Measurements from ENCODE around the gene ZNF138.

Gene ZNF138

DNA sequence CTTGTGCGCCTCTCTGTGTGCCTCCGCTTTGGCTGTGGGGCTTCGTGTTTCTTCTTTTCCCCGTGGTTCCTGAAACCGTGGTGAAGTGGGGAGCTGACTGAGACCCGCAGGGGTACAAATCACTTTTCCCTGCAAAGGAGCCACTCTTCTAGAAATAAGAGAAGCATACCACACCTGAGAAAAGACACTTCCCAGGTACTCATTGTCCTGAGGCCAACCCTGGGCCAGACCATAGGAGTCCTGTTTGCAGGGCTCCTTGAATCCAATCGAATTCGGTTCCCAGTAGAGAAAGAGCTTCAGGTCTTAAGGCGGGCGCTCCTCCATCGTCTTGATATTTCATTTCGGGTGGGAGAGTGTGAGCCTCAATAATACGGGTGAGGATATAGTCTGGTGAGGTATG is 76.4 kb downstream of the ZNF138 start:
- no peak overlapping the region for H3K4ac ChIP-seq (ENCODE audit: low read depth in 1 of 2, low read length in 2 of 2)

DNA sequence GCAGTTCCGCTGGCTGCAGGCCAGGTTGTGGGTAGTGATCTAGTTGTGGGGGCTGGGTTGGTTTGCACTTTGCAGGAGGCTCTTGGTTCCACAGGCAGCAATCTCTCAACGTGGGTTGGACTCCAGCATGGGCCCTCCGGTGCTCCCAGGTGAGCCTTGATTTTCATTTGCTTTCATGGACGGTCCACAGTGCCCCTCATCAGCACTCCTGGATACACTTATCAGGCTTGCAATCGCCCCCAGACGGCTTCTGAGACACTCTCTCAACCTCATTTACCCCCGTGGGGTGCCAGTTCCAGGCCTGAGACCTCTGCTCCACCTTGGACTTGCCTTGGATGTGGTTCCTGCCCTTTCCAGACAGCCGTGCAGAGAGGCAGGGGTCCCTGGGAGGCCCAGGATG is 77.5 kb downstream of the ZNF138 start:
- H2BK15ac ChIP-seq (ENCODE audit: low read depth, poor library complexity, severe bottlenecking) = no peak overlapping the region
- H2AFZ ChIP-seq (ENCODE audit: low read depth, low read length) = no peak overlapping the region
- WGBS = 53% methylated on average over 7 of the region's 8 CpGs
- H3K4me1 ChIP-seq (ENCODE audit: control insufficient read depth, insufficient read depth, low read depth, low read length) = no peaks in the 10 kb centered on the region
- H2BK5ac ChIP-seq (ENCODE audit: low read depth, low read length, poor library complexity, severe bottlenecking) = no peak overlapping the region
- no peak overlapping the region for H3K18ac ChIP-seq (ENCODE audit: low read depth in 1 of 2, low read length in 2 of 2)
- no peak overlapping the region for H3K23ac ChIP-seq (ENCODE audit: low read length in 2 of 2)
- no peak overlapping the region for H2BK12ac ChIP-seq (ENCODE audit: low read length in 2 of 2)
- no peak overlapping the region for H3K14ac ChIP-seq (ENCODE audit: low read length in 2 of 2)
- no peak overlapping the region for H4K8ac ChIP-seq (ENCODE audit: low read length)
- H4K91ac ChIP-seq (ENCODE audit: low read length) = no peak overlapping the region
- H3K36me3 ChIP-seq (ENCODE audit: control insufficient read depth in 1 of 2, insufficient read depth in 2 of 2, low read depth in 1 of 2, low read length in 2 of 2) = no peaks in the 10 kb centered on the region
- H3K4me2 ChIP-seq (ENCODE audit: low read length, poor library complexity, severe bottlenecking) = no peak overlapping the region
- H3K79me1 ChIP-seq (replicated peaks; ENCODE audit: low read length, poor library complexity, severe bottlenecking) = no peaks in the 10 kb centered on the region
- peaks cover 0 to 11% of the 10 kb centered on the region in 2 experiments for H3K27me3 ChIP-seq (ENCODE audit: control insufficient read depth in 1 of 2, insufficient read depth in 1 of 2, low read length in 2 of 2)
- no peak overlapping the region for H3K9ac ChIP-seq (ENCODE audit: low read length)
- no peak overlapping the region for H2BK120ac ChIP-seq (ENCODE audit: low read depth, low read length)
- no peak for DNase-seq
- no peak overlapping the region for H3K27ac ChIP-seq (ENCODE audit: low read length, poor library complexity, severe bottlenecking)
- H3K9me3 ChIP-seq (ENCODE audit: control insufficient read depth, low read length) = peaks cover 13% of the 10 kb centered on the region
- no peak overlapping the region for H3K4me3 ChIP-seq (ENCODE audit: insufficient read depth in 1 of 2, low read depth in 1 of 2, low read length in 2 of 2)
- no peak overlapping the region for H3K4ac ChIP-seq (ENCODE audit: low read depth in 1 of 2, low read length in 2 of 2)
- H2AK5ac ChIP-seq (ENCODE audit: low read length, severe bottlenecking) = no peak overlapping the region

More for the DNA sequence above, 76.4 kb downstream of the ZNF138 start:
- Histone ChIP-seq H4K91ac (ENCODE audit: low read length) (no peak overlapping the region), H3K9me3 (ENCODE audit: control insufficient read depth, low read length) (peaks cover 13% of the 10 kb centered on the region), H2BK12ac (ENCODE audit: low read length in 2 of 2) (no peak overlapping the region), H2AFZ (ENCODE audit: low read depth, low read length) (no peak overlapping the region), H3K9ac (ENCODE audit: low read length) (no peak overlapping the region), H3K14ac (ENCODE audit: low read length in 2 of 2) (no peak overlapping the region), H3K27me3 (ENCODE audit: control insufficient read depth in 1 of 2, insufficient read depth in 1 of 2, low read length in 2 of 2) (peaks cover 0 to under 1% of the 10 kb centered on the region in 2 experiments), H2AK5ac (ENCODE audit: low read length, severe bottlenecking) (no peak overlapping the region), H2BK5ac (ENCODE audit: low read depth, low read length, poor library complexity, severe bottlenecking) (no peak overlapping the region), H3K27ac (ENCODE audit: low read length, poor library complexity, severe bottlenecking) (no peak overlapping the region), H3K79me1 (replicated peaks; ENCODE audit: low read length, poor library complexity, severe bottlenecking) (no peaks in the 10 kb centered on the region), H3K23ac (ENCODE audit: low read length in 2 of 2) (no peak overlapping the region), H3K4me2 (ENCODE audit: low read length, poor library complexity, severe bottlenecking) (no peak overlapping the region), H4K8ac (ENCODE audit: low read length) (no peak overlapping the region), H3K18ac (ENCODE audit: low read depth in 1 of 2, low read length in 2 of 2) (no peak overlapping the region), H3K36me3 (ENCODE audit: control insufficient read depth in 1 of 2, insufficient read depth in 2 of 2, low read depth in 1 of 2, low read length in 2 of 2) (no peaks in the 10 kb centered on the region), H3K4me1 (ENCODE audit: control insufficient read depth, insufficient read depth, low read depth, low read length) (no peaks in the 10 kb centered on the region), H2BK15ac (ENCODE audit: low read depth, poor library complexity, severe bottlenecking) (no peak overlapping the region), H2BK120ac (ENCODE audit: low read depth, low read length) (no peak overlapping the region), H3K4me3 (ENCODE audit: insufficient read depth in 1 of 2, low read depth in 1 of 2, low read length in 2 of 2) (no peak overlapping the region)
- no peak for DNase-seq
- WGBS = 91% methylated on average over 11 of the region's 13 CpGs

DNA sequence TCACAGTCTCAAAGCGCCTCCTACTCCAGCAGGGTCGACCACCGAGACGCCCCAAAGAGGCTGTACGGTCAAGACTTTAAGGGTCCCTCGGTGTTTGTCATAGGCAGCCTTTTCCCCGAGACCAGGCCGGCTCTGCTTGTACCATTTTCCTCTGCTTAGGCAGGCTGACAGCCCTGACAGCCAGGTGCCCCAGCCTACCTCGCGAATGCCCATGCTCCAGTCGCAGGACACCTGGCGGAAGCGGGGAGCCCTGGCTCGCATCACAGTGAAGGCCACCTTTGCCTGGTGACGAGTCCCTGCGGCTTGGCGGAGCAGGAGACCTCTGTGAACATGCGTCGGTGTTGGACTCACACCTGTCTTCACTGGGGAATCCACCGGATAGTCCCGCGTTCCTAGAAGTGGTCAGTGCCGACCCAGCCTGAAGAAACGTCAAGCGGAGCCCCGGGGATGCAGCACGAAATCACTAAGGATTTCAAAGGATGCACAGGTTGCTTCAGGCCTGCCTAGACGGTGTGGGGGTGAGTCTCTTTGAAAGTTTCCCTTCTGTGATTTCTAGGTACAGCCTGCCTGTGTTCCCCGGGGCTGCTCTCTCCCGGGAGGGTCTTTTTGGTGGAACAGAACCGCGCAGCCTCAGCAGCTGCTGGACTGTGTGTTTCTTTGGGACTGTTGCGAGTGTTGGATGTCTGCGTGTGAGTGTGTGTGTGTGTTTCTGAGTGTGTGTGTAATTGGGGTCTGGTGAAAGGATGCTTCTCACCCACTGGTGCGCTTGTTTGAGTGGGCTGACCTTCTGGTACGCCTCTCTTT is 78.3 kb downstream of the ZNF138 start:
- Histone ChIP-seq H2AK5ac (ENCODE audit: low read length, severe bottlenecking) (no peak overlapping the region), H2BK5ac (ENCODE audit: low read depth, low read length, poor library complexity, severe bottlenecking) (no peak overlapping the region), H4K91ac (ENCODE audit: low read length) (no peak overlapping the region), H3K23ac (ENCODE audit: low read length in 2 of 2) (no peak overlapping the region), H3K4me1 (ENCODE audit: control insufficient read depth, insufficient read depth, low read depth, low read length) (no peaks in the 10 kb centered on the region), H3K4ac (ENCODE audit: low read depth in 1 of 2, low read length in 2 of 2) (no peak overlapping the region), H2BK15ac (ENCODE audit: low read depth, poor library complexity, severe bottlenecking) (no peak overlapping the region), H2AFZ (ENCODE audit: low read depth, low read length) (no peak overlapping the region), H3K4me2 (ENCODE audit: low read length, poor library complexity, severe bottlenecking) (no peak overlapping the region), H3K18ac (ENCODE audit: low read depth in 1 of 2, low read length in 2 of 2) (no peak overlapping the region), H3K14ac (ENCODE audit: low read length in 2 of 2) (no peak overlapping the region), H3K4me3 (ENCODE audit: insufficient read depth in 1 of 2, low read depth in 1 of 2, low read length in 2 of 2) (no peak overlapping the region), H2BK12ac (ENCODE audit: low read length in 2 of 2) (no peak overlapping the region), H4K8ac (ENCODE audit: low read length) (no peak overlapping the region), H2BK120ac (ENCODE audit: low read depth, low read length) (no peak overlapping the region), H3K9me3 (ENCODE audit: control insufficient read depth, low read length) (peaks cover 13% of the 10 kb centered on the region), H3K9ac (ENCODE audit: low read length) (no peak overlapping the region), H3K36me3 (ENCODE audit: control insufficient read depth in 1 of 2, insufficient read depth in 2 of 2, low read depth in 1 of 2, low read length in 2 of 2) (no peaks in the 10 kb centered on the region), H3K27ac (ENCODE audit: low read length, poor library complexity, severe bottlenecking) (no peak overlapping the region), H3K79me1 (replicated peaks; ENCODE audit: low read length, poor library complexity, severe bottlenecking) (no peaks in the 10 kb centered on the region), H3K27me3 (ENCODE audit: control insufficient read depth in 1 of 2, insufficient read depth in 1 of 2, low read length in 2 of 2) (peaks cover 0 to 15% of the 10 kb centered on the region in 2 experiments)
- 89% methylated on average over 36 of the region's 36 CpGs for WGBS
- DNase-seq = no peak

DNA sequence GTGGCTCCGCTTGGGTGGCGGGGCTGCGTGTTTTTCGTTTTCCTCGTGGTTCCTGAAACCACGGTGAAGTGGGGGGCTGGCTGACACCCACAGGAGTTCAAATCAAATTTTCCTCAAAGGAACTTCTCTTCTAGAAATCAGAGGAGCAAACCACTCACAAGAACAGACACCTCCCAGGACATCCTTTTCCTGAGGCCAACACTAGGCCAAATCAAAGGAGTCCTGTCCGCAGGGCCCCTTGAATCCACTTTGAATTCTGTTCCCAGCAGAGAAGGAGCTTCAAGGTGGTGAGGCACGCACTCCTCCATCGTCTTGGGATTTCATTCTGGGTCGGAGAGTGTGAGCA is 78.9 kb downstream of the ZNF138 start:
- Histone ChIP-seq H3K23ac (ENCODE audit: low read length in 2 of 2) (no peak overlapping the region), H2AFZ (ENCODE audit: low read depth, low read length) (no peak overlapping the region), H2BK12ac (ENCODE audit: low read length in 2 of 2) (no peak overlapping the region), H3K18ac (ENCODE audit: low read depth in 1 of 2, low read length in 2 of 2) (no peak overlapping the region), H3K9ac (ENCODE audit: low read length) (no peak overlapping the region), H2BK120ac (ENCODE audit: low read depth, low read length) (no peak overlapping the region), H3K36me3 (ENCODE audit: control insufficient read depth in 1 of 2, insufficient read depth in 2 of 2, low read depth in 1 of 2, low read length in 2 of 2) (no peaks in the 10 kb centered on the region), H2AK5ac (ENCODE audit: low read length, severe bottlenecking) (no peak overlapping the region), H2BK15ac (ENCODE audit: low read depth, poor library complexity, severe bottlenecking) (no peak overlapping the region), H3K27ac (ENCODE audit: low read length, poor library complexity, severe bottlenecking) (no peak overlapping the region), H3K4ac (ENCODE audit: low read depth in 1 of 2, low read length in 2 of 2) (no peak overlapping the region), H3K27me3 (ENCODE audit: control insufficient read depth in 1 of 2, insufficient read depth in 1 of 2, low read length in 2 of 2) (peaks cover 0 to 15% of the 10 kb centered on the region in 2 experiments), H3K14ac (ENCODE audit: low read length in 2 of 2) (no peak overlapping the region), H2BK5ac (ENCODE audit: low read depth, low read length, poor library complexity, severe bottlenecking) (no peak overlapping the region), H3K9me3 (ENCODE audit: control insufficient read depth, low read length) (peaks cover 13% of the 10 kb centered on the region), H3K79me1 (replicated peaks; ENCODE audit: low read length, poor library complexity, severe bottlenecking) (no peaks in the 10 kb centered on the region), H3K4me3 (ENCODE audit: insufficient read depth in 1 of 2, low read depth in 1 of 2, low read length in 2 of 2) (no peak overlapping the region), H4K8ac (ENCODE audit: low read length) (no peak overlapping the region), H4K91ac (ENCODE audit: low read length) (no peak overlapping the region), H3K4me1 (ENCODE audit: control insufficient read depth, insufficient read depth, low read depth, low read length) (no peaks in the 10 kb centered on the region), H3K4me2 (ENCODE audit: low read length, poor library complexity, severe bottlenecking) (no peak overlapping the region)
- DNase-seq = no peak
- 86% methylated on average over 9 of the region's 10 CpGs for WGBS

Data from mesenchymal stem cell (in vitro differentiated cells and primary cell).